Erythroblast (primary cell): ENCODE data around the gene HMGXB4.

Experiments
- GATA1 ChIP-seq: IDR thresholded peaks from 2 replicates; pipeline ENCODE4 v1.6.1; 2011; ENCODE audit warnings: low read depth, mild to moderate bottlenecking, control low read depth, low read length, moderate library complexity
- POLR2A ChIP-seq: IDR thresholded peaks from 2 replicates; pipeline ENCODE4 v1.6.1; 2011; ENCODE audit warnings: mild to moderate bottlenecking, low read length

GRCh38 chr22:35266277-35266676, 9.0 kb downstream of the HMGXB4 start:
- TF ChIP-seq POLR2A (no peak), GATA1 (no peak)
